ENCODE data around the gene ZBTB5.
"Not testable (repeated sequence)": the region's sequence is repeated elsewhere in the genome, so short reads cannot be mapped to it uniquely, and the experiment has no call there.

The ZBTB5 gene

DNA sequence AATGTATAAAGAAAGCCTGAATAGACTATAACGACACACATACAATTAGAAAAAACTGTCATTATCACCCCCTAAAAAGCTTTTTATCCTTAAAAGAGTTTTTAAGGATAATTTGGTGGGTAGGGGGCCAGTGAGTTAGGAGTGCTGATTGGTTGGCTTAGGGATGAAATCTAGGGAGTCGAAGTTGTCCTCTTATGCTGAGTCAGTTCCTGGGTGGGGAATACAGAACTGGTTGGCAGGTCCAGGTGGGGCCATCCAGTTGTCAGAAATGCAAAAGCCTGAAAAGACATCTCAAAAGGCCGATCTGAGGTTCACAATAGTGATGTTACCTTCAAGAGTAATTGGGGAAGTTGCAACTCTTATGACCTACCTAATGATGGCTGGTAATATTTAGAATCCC is 13.6 kb downstream of the ZBTB5 start:
- DNase-seq (ENCODE audit: low read depth) = no peak

- DNase-seq (ENCODE audit: low read depth) = no peak
These were observed 15.2 kb downstream of the ZBTB5 start for GRCh38 chr9:37449862-37450632.

DNA sequence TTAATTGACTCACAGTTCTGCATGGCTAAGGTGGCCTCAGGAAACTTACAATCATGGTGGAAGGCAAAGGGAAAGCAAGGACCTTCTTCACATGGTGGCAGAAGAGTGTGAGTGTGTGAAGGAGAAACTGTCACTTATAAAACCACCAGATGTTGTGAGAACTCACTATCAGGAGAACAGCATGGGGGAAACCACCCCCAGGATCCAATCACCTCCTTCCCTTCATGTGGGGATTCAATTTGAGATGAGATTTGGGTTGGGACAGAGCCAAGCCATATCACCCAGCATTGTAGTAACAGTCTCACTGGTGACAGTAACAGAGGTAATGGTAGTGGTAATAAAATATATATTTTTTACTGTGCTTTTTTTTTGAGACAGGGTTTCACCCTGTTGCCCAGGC is 18.1 kb downstream of the ZBTB5 start:
- no peak for DNase-seq (ENCODE audit: low read depth)

DNA sequence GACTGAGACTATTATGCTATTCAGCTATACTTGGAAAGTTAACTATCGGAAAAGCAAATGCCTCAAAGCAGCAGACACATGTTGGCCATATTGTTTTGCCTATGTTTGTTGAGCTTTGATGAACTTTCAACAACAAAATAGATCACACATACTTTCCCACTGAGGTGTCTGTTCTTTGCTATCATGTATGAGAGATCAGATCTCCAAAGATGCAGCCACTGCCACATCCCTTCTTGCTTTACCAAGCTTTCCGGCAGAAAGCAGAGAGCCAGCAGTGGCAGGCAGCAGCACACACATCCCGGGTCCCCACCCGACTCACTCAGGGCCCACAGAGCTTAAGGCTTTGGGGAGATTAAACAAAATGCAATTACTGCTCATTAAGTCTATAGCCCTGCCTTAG is 18.8 kb downstream of the ZBTB5 start:
- no peak for DNase-seq (ENCODE audit: low read depth)

DNA sequence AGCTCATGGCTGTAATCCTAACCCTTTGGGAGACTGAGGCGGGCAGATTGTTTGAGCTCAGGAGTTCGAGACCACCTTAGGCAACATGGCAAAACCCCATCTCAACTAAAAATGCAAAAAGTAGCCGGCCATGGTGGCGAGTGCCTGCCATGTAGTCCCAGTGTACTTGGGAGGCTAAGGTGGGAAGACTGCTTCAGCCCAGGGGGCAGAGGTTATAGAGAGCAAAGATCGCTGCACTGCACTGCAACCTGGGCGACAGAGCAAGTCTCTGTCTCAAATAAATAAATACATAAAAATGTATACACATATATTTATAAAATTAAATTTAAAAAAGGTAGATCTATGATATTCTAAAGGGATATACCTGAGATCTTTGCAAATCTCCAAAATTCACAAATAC is 19.4 kb downstream of the ZBTB5 start:
- no peak for DNase-seq (ENCODE audit: low read depth)

DNA sequence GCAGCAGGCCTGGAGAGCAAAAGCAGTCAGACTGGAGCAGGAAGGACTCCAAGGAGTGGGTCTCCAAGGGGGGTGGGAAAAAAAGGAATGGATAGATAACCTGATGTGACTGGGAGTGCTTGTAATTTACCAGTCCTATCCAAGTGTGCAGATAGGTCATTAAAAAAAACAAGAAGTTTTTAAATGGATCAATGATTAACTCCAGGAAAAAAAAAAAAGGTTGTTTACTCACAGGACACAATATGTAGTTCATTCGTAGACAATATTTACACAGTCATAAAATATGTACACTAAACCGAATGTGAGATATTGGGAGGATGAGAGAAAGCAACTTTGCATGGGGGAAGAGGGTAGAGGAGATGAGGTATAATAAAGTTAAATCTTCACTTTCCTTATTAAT is 20.4 kb downstream of the ZBTB5 start:
- no peak for DNase-seq (ENCODE audit: low read depth)

GRCh38 chr9:37443566-37443965 is 21.7 kb downstream of the ZBTB5 start:
- DNase-seq (ENCODE audit: low read depth) = no peak

DNA sequence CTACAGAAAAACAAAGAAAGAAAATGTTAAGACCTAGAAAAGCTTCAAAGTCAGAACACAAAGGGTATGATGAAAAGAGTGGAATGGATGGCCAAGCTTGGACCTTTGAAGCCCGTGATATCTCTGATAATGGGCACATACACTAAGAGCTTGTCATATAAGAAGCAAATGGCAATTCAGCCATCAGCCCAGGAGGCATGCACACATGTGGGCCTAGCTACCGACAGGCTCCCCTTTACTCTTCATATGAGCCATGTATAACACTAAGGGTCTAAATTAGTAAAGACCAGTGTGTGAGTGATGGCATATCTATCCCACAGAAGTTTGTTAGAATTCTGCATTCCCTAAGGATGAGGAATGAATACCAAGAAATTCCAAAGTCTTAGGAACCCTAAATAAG is 22.7 kb downstream of the ZBTB5 start:
- DNase-seq (ENCODE audit: low read depth) = no peak

DNA sequence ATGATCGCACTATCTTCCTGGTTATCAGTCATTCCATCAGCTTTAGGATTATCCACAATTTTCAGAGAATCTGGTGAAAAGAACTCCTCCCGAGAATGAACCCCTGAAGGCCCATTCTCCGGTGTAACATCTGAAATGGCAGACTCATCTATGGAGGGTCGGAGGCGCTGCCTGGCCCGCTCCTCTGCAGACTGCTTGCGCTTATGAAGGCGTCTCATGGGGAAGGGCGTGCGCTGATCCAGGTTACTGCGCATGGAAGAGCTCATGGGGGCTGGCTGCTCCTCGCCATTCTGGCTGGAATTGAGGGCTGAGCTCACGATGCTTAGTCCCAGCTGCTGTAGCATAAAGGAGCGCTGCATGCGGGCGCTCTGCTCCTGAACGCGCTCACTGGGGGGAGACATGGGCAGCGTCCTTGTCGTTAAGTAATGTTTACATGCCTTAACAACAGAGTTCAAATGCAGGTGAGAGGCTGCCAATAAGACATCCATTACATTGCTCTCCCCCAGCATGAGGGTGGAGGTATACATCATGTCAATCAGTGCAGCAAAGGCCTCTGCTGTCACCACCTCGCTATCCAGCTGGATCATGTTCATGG is 23.4 kb downstream of the ZBTB5 start:
- no peak for DNase-seq (ENCODE audit: low read depth)

DNA sequence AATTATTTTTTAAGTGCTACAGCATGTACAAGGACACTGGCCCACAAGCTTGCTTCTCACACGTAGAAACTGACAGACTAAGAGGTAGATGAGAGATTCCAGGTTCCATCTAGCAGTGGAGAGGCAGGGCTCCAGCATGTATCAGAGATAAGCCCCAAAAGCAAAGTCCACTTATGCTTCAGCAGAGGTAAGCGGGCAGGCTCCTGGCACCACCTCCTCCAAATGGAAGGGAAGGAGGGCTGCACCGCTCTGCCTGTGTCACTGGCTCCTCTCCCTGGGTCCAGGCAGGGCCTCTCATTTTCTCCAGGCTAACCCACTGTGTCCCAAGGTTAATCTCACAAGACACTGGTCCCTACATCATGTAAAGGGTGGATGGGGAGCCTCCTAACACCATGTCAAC is 26.9 kb downstream of the ZBTB5 start:
- no peak for DNase-seq (ENCODE audit: low read depth)

DNA sequence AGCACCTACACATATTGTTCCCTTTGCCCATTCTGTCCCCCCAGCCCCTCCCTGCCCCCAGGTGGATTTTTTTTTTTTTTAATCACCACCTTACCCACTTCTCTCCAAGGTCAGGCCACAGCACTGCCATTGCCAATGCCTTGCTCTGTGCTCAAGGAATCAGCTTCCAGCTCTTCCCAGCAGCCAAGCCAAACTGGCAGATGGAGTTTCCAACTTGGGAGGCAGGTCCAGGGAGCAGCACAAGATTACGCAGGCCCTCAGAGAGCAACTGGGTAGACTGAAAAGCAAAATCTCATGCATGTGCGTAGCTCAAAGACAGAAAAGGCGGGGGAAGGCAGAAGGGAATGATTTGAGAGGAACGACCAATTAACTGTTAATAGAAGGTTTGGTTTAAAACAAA is 27.6 kb downstream of the ZBTB5 start:
- DNase-seq (ENCODE audit: low read depth) = no peak

GRCh38 chr9:37437010-37437409 is 28.2 kb downstream of the ZBTB5 start:
- DNase-seq (ENCODE audit: low read depth) = no peak

DNA sequence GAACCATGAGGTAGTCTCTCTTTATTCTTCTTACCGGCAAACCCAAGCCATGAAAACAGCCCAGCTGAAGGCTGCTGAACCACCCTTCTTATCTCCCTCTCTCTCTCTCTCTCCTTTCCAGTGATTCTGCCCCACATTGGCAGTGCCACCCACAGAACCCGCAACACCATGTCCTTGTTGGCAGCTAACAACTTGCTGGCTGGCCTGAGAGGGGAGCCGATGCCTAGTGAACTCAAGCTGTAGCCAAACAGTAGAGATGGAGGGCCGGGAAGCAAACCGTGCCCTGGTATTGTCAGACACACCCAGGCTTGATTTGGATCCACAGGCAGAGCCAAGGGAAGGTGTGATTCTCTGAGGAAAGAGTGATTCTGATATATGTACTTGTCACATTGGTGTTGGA is 28.7 kb downstream of the ZBTB5 start:
- DNase-seq (ENCODE audit: low read depth) = no peak

GRCh38 chr9:37433867-37434371 is 31.3 kb downstream of the ZBTB5 start:
- DNase-seq (ENCODE audit: low read depth) = no peak

DNA sequence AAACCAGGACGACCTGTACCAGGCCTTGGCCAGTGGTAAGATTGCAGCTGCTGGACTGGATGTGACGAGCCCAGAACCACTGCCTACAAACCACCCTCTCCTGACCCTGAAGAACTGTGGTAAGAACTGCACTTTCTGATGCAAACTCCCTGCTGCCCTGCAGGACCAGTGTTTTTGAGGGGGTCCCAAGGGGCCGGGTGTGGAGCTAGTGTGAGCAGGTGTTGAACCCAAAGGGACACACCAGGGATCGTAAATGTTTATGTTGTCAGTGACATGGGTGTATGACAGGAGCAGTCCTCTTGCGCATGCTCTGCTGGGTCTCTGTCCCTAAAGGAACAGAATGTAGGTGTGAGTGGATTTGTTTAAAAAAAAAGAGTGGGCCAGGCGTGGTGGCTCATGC is 33.2 kb downstream of the ZBTB5 start:
- no peak for DNase-seq (ENCODE audit: low read depth)

DNA sequence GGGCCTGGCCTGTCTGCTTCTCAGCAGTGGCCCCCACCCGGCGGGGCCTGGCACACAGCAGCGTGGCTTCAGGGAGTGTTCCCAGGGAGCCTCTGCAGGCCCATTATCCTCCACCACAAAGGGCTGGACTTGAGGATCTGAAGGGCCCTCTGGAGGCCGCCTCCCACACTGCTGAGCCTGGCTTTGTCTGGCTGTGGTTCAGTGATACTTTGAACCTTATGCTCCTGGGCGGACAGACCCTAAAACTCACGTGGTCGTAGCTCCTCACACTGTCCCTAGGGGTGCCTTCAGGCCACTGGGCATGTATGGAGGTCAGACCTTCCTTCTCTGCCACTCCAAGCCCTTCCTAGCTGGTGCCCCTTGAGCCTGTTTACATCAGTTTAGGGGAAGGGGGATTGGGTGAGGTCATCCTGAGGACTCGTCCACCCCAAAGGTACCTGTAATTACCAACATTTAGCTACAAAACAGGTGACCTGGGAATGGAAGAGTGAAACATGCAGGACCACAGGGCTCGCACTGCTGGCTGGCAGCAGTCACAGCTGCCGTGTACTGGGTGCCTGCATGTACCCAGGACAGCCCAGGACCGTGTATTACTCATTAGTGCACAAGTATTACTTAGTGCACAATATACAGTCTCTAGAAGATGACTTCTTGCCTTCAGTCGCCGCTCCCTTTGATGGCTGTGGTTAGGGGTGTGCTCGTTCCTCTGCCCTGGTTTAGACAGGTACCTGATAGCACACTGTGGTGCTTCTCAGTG is 34.2 kb downstream of the ZBTB5 start:
- no peak for DNase-seq (ENCODE audit: low read depth)

DNA sequence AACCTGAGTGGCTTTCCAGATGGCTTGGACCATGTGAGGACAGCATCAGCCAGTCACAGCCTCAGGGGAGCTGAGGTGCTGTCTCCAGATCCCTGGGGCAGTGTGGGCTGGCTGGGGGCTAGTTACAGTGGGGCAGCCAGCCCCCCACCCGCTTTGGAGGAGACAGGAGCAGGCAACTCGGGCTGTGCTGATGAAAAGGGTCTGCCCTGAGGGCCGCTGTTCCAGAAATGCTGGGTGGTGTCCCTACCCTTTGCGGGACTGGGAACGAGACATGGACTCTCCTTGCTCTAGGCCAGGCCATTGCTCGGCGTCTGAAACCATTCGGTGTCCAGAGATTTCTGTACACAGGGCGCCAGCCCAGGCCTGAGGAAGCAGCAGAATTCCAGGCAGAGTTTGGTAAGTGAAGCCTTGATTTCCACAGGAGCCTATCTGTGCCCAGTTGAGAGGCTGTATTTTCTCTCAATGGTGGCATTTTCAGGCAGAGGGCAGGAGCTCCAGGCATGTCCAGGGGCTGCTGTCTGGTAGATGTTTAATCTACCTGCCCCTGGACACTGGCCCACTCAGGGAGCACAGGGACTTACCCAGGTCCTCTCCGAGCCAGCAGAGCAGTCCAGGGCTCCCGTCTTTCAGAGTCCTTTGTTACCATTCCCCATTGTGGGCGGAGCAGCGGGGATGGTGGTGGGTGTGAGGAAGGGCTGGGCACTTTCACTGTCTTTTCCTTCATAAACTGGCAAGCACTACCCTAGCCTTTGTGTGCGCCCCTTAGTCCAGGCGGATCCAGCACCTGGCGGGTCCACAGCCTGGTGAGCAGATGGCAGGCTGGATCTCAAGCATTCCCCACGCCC is 35.6 kb downstream of the ZBTB5 start:
- no peak for DNase-seq (ENCODE audit: low read depth)

DNA sequence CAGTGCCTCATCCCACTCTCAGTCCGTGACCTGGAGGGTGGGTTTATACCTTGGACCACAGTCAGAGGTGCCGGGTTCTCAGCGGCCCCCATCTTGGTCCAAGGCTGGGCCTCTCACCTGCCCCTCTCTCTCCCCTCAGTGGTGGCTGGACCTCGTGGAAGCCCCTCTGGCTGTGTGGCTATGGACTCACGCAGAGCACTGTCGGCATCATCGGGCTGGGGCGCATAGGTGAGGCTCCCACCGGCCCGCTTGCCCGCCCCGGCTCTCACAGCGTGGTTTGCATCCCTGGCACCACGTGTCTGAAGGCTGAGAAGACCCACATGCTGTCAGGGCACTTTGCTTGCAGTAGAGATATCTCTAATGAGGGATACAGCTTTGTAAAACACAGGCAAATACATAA is 36.9 kb downstream of the ZBTB5 start:
- DNase-seq (ENCODE audit: low read depth) = no peak

- no peak for DNase-seq (ENCODE audit: low read depth)
These were observed 38.4 kb downstream of the ZBTB5 start for GRCh38 chr9:37426846-37427245.

DNA sequence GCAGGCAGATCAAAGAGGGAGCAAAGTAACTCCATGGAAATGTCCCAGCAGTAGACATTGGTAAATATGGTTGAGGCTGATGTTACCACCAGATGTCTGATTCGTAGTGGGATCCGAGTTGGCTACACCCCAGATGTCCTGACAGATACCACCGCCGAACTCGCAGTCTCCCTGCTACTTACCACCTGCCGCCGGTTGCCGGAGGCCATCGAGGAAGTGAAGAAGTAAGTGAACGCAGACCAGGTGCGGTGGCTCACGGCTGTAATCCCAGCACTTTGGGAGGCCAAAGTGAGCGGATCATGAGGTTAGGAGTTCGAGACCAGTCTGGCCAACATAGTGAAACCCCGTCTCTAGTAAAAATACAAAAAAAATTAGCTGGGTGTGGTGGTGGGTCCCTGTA is 38.8 kb downstream of the ZBTB5 start:
- not testable (repeated sequence) for DNase-seq (ENCODE audit: low read depth)

DNA sequence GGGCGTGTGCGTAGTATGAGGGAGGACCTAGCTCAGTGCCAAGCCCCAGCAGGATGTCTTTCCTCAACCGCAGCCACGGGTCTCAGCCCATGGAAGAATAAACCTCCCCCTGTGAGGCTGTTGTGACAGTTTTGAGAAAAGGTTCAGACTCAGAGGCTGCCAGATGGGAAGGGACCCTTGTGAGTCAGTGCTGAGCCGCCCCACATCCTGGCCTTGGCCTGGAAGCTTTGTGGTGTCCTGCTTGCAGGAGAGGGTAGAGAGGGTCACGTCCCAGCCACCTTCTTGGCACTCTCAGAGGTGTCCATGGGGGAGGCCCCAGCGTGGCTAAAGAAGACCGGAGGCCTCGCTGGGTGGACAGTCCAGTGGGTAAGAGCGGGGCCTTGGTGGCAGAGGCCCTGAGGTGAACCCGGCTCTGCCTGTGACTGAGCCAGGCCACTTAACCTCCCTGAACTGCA is 39.9 kb downstream of the ZBTB5 start:
- DNase-seq (ENCODE audit: low read depth) = no peak

GRCh38 chr9:37424686-37425297 is 40.5 kb downstream of the ZBTB5 start:
- no peak for DNase-seq (ENCODE audit: low read depth)

Measured in stimulated activated CD8-positive, alpha-beta memory T cell treated with anti-CD3 and anti-CD28 coated beads, Interleukin-12 subunit alpha, Interleukin-12 subunit beta, amount 100 ng/mL, for 4 hours (primary cell).